GM23338 (cell line): ENCODE data around the gene FNDC1.

Experiments
- CREB1 ChIP-seq: fragments of 250-450 bp; sonication (Bioruptor Pico); IDR thresholded peaks from 2 replicates; pipeline ENCODE4 v1.5.0; 2020; ENCODE audit warnings: low read depth, mild to moderate bottlenecking, moderate library complexity
- EZH2 ChIP-seq: fragments of 200-600 bp; sonication (generic); IDR thresholded peaks from one replicate; pipeline ENCODE4 v1.8.0; 2017; ENCODE audit warnings: antibody characterized with exemption, mild to moderate bottlenecking, low read depth; ENCODE audit not compliant: unreplicated experiment
- EZH2phosphoT487 ChIP-seq: fragments of 200-600 bp; sonication (generic); IDR thresholded peaks from one replicate; pipeline ENCODE4 v1.8.1; 2018; ENCODE audit warnings: antibody characterized with exemption; ENCODE audit not compliant: unreplicated experiment
- NANOG ChIP-seq: IDR thresholded peaks from 2 replicates; pipeline ENCODE4 v1.6.1; 2016; ENCODE audit warnings: antibody characterized with exemption, borderline replicate concordance
- POLR2AphosphoS5 ChIP-seq: IDR thresholded peaks from 2 replicates; pipeline ENCODE4 v1.6.1; 2016; ENCODE audit warnings: antibody characterized with exemption, low read depth
- TF ChIP-seq, protein P1 (sequence below), 2 experiments: fragments of 200-600 bp in 1 of 2; sonication (generic) in 1 of 2; conservative IDR thresholded peaks; 2 replicates each; pipeline versions ENCODE4 v1.5.1 to v1.6.1; 2016 to 2017; ENCODE audit warnings: antibody characterized with exemption in 2 of 2, low read depth in 2 of 2, mild to moderate bottlenecking in 2 of 2, moderate library complexity in 1 of 2
- TF ChIP-seq, protein P2 (sequence below): IDR thresholded peaks from one replicate; pipeline ENCODE4 v1.6.1; 2018; ENCODE audit warnings: antibody characterized with exemption; ENCODE audit not compliant: unreplicated experiment
- TF ChIP-seq, protein P3 (sequence below): fragments of 250-450 bp; sonication (Bioruptor Pico); IDR thresholded peaks from 2 replicates; pipeline ENCODE4 v1.5.0; 2020; ENCODE audit warnings: mild to moderate bottlenecking, moderate library complexity

DNA sequence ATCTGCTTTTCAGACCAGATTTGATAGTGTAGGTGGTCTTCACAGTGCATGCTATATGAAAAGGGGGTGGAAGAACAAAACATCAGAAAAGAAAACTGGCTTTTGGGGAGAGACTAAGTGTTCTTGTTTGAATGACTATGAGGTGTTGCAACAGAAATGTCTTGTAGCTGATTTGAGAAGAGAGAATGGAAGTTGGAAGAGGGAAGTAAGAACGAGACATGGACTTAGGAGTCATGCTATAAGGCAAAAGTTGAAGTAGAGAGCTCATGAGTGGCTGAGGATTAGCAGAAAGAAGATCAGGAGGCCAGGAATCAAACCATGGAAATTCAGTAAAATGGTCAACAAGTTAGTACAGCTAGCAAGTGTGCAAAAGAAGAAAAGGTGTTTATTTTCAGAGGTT, 32.1 kb downstream of the FNDC1 start:
- TF ChIP-seq, protein P1, sequence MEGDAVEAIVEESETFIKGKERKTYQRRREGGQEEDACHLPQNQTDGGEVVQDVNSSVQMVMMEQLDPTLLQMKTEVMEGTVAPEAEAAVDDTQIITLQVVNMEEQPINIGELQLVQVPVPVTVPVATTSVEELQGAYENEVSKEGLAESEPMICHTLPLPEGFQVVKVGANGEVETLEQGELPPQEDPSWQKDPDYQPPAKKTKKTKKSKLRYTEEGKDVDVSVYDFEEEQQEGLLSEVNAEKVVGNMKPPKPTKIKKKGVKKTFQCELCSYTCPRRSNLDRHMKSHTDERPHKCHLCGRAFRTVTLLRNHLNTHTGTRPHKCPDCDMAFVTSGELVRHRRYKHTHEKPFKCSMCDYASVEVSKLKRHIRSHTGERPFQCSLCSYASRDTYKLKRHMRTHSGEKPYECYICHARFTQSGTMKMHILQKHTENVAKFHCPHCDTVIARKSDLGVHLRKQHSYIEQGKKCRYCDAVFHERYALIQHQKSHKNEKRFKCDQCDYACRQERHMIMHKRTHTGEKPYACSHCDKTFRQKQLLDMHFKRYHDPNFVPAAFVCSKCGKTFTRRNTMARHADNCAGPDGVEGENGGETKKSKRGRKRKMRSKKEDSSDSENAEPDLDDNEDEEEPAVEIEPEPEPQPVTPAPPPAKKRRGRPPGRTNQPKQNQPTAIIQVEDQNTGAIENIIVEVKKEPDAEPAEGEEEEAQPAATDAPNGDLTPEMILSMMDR (conservative IDR thresholded peaks at IDR 0.05; ENCODE audit: low read depth in 2 of 2) = no peak
- TF ChIP-seq EZH2 (no peak), POLR2AphosphoS5 (no peak), CREB1 (CRISPR knock-in tag) (no peak), EZH2phosphoT487 (no peak), NANOG (no peak)
- TF ChIP-seq, protein P2, sequence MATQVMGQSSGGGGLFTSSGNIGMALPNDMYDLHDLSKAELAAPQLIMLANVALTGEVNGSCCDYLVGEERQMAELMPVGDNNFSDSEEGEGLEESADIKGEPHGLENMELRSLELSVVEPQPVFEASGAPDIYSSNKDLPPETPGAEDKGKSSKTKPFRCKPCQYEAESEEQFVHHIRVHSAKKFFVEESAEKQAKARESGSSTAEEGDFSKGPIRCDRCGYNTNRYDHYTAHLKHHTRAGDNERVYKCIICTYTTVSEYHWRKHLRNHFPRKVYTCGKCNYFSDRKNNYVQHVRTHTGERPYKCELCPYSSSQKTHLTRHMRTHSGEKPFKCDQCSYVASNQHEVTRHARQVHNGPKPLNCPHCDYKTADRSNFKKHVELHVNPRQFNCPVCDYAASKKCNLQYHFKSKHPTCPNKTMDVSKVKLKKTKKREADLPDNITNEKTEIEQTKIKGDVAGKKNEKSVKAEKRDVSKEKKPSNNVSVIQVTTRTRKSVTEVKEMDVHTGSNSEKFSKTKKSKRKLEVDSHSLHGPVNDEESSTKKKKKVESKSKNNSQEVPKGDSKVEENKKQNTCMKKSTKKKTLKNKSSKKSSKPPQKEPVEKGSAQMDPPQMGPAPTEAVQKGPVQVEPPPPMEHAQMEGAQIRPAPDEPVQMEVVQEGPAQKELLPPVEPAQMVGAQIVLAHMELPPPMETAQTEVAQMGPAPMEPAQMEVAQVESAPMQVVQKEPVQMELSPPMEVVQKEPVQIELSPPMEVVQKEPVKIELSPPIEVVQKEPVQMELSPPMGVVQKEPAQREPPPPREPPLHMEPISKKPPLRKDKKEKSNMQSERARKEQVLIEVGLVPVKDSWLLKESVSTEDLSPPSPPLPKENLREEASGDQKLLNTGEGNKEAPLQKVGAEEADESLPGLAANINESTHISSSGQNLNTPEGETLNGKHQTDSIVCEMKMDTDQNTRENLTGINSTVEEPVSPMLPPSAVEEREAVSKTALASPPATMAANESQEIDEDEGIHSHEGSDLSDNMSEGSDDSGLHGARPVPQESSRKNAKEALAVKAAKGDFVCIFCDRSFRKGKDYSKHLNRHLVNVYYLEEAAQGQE = no peak
- TF ChIP-seq, protein P3, sequence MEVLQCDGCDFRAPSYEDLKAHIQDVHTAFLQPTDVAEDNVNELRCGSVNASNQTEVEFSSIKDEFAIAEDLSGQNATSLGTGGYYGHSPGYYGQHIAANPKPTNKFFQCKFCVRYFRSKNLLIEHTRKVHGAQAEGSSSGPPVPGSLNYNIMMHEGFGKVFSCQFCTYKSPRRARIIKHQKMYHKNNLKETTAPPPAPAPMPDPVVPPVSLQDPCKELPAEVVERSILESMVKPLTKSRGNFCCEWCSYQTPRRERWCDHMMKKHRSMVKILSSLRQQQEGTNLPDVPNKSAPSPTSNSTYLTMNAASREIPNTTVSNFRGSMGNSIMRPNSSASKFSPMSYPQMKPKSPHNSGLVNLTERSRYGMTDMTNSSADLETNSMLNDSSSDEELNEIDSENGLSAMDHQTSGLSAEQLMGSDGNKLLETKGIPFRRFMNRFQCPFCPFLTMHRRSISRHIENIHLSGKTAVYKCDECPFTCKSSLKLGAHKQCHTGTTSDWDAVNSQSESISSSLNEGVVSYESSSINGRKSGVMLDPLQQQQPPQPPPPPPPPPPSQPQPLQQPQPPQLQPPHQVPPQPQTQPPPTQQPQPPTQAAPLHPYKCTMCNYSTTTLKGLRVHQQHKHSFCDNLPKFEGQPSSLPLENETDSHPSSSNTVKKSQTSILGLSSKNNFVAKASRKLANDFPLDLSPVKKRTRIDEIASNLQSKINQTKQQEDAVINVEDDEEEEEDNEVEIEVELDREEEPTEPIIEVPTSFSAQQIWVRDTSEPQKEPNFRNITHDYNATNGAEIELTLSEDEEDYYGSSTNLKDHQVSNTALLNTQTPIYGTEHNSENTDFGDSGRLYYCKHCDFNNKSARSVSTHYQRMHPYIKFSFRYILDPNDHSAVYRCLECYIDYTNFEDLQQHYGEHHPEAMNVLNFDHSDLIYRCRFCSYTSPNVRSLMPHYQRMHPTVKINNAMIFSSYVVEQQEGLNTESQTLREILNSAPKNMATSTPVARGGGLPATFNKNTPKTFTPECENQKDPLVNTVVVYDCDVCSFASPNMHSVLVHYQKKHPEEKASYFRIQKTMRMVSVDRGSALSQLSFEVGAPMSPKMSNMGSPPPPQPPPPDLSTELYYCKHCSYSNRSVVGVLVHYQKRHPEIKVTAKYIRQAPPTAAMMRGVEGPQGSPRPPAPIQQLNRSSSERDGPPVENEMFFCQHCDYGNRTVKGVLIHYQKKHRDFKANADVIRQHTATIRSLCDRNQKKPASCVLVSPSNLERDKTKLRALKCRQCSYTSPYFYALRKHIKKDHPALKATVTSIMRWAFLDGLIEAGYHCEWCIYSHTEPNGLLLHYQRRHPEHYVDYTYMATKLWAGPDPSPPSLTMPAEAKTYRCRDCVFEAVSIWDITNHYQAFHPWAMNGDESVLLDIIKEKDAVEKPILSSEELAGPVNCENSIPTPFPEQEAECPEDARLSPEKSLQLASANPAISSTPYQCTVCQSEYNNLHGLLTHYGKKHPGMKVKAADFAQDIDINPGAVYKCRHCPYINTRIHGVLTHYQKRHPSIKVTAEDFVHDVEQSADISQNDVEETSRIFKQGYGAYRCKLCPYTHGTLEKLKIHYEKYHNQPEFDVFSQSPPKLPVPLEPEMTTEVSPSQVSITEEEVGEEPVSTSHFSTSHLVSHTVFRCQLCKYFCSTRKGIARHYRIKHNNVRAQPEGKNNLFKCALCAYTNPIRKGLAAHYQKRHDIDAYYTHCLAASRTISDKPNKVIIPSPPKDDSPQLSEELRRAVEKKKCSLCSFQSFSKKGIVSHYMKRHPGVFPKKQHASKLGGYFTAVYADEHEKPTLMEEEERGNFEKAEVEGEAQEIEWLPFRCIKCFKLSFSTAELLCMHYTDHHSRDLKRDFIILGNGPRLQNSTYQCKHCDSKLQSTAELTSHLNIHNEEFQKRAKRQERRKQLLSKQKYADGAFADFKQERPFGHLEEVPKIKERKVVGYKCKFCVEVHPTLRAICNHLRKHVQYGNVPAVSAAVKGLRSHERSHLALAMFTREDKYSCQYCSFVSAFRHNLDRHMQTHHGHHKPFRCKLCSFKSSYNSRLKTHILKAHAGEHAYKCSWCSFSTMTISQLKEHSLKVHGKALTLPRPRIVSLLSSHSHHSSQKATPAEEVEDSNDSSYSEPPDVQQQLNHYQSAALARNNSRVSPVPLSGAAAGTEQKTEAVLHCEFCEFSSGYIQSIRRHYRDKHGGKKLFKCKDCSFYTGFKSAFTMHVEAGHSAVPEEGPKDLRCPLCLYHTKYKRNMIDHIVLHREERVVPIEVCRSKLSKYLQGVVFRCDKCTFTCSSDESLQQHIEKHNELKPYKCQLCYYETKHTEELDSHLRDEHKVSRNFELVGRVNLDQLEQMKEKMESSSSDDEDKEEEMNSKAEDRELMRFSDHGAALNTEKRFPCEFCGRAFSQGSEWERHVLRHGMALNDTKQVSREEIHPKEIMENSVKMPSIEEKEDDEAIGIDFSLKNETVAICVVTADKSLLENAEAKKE (CRISPR knock-in tag) = no peak
